GM23338 (cell line): Measurements from ENCODE around the gene RPLP2.

Source experiments
- CREB1 ChIP-seq: fragments of 250-450 bp; sonication (Bioruptor Pico); IDR thresholded peaks from 2 replicates; pipeline ENCODE4 v1.5.0; 2020; ENCODE audit warnings: low read depth, mild to moderate bottlenecking, moderate library complexity
- CTCF ChIP-seq, 2 experiments: fragments of 200-600 bp in 1 of 2; sonication (generic) in 1 of 2; conservative IDR thresholded peaks; 2 replicates each; pipeline versions ENCODE4 v1.5.1 to v1.6.1; 2016 to 2017; ENCODE audit warnings: antibody characterized with exemption in 2 of 2, low read depth in 2 of 2, mild to moderate bottlenecking in 2 of 2, moderate library complexity in 1 of 2
- POLR2AphosphoS5 ChIP-seq: IDR thresholded peaks from 2 replicates; pipeline ENCODE4 v1.6.1; 2016; ENCODE audit warnings: antibody characterized with exemption, low read depth

GRCh38 chr11:798093-798713, 11.6 kb upstream of the RPLP2 start, which contains the start of gene SLC25A22:
- peak; percentile 61 to 73 for TF ChIP-seq CTCF (conservative IDR thresholded peaks at IDR 0.05; ENCODE audit: low read depth in 2 of 2)
- TF ChIP-seq CREB1 (CRISPR knock-in tag) = no peak
- TF ChIP-seq POLR2AphosphoS5 = peak; percentile 30; the same call in 1 of the 2 replicates
